ENCODE data around the gene RPSA. TPM values are rescaled to one million over a fixed set of nuclear protein-coding genes. Genes with fewer than 3 reads are reported as not detected.

RPSA gene
- total RNA-seq, 1 experiment from 2014 or later = 2,486 TPM

GRCh38 chr3:39428745-39429201 is 22.3 kb downstream of the RPSA start:
- Histone ChIP-seq H3K36me3 (ENCODE audit: control insufficient read depth in 1 of 2, insufficient read depth in 2 of 2, low read length in 2 of 2) (no peaks in the 10 kb centered on the region), H3K9ac (ENCODE audit: low read length) (no peak overlapping the region), H3K79me2 (ENCODE audit: insufficient read depth, low read length) (no peaks in the 10 kb centered on the region), H2AFZ (ENCODE audit: low read depth, low read length, poor library complexity, severe bottlenecking) (no peak overlapping the region), H3K27ac (ENCODE audit: low read depth, low read length) (no peak overlapping the region), H3K9me2 (ENCODE audit: insufficient read depth) (no peaks in the 10 kb centered on the region), H3K4me2 (ENCODE audit: low read length) (no peak overlapping the region), H3K4me1 (ENCODE audit: control insufficient read depth in 1 of 2, insufficient read depth in 2 of 2, low read length in 2 of 2) (peaks cover 0 to 9% of the 10 kb centered on the region in 2 experiments; a peak in 1 of 4 replicates), H3K9me3 (ENCODE audit: control insufficient read depth in 1 of 2, insufficient read depth in 1 of 2, low read depth in 1 of 2, low read length in 2 of 2) (no peaks in the 10 kb centered on the region), H3K27me3 (ENCODE audit: insufficient read depth, low read length) (no peaks in the 10 kb centered on the region), H4K20me1 (ENCODE audit: insufficient read depth) (no peaks in the 10 kb centered on the region), H3K4me3 (replicated peaks in 1 of 2; ENCODE audit: low read depth in 1 of 2, low read length in 2 of 2) (no peak overlapping the region)
- RAD21 ChIA-PET (ENCODE audit: low non-redundant PET in 1 of 2, low total read pairs in 2 of 2, uncharacterized antibody in 2 of 2, unreplicated experiment in 2 of 2) = no interaction called here
- intact Hi-C loops (cut with micrococcal nuclease) = no loop called here
- no peak for ATAC-seq
- CTCF ChIA-PET = no interaction called here
- TF ChIP-seq ZFX (IDR thresholded peaks at IDR 0.05) (no peak), FOSL1 (IDR thresholded peaks at IDR 0.05; ENCODE audit: low read depth) (no peak), EZH2phosphoT487 (IDR thresholded peaks at IDR 0.05; ENCODE audit: borderline replicate concordance) (no peak), JUND (IDR thresholded peaks at IDR 0.05) (no peak), EGR1 (IDR thresholded peaks at IDR 0.05; ENCODE audit: low read depth) (no peak), CEBPB (IDR thresholded peaks at IDR 0.05; ENCODE audit: low read depth) (no peak)
- DNase-seq (ENCODE audit: low read depth, low spot score) = no peak
- BruUV-seq (replicated peaks) = no TSS peak
- POLR2A ChIA-PET = no interaction called here

DNA sequence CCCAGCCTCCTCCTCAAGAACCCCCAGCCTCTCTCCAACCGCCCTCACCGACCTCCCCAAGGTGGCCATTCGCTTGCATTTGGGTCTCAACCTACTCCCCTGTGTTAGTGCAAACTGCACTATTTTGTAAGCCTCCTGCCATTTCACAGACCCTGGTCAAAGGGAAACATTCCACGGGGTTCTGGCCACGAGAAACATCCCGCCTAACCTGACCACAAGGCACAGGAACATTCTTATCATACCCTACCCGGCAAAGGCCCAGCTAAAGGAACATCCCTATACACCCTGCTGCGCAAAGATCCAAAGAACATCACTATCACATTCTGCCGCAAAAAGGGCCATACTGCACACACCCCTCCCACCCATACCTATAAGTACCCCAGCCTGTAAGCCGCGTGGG is 22.9 kb downstream of the RPSA start:
- Histone ChIP-seq H3K4me3 (replicated peaks in 1 of 2; ENCODE audit: low read depth in 1 of 2, low read length in 2 of 2) (no peak overlapping the region), H3K36me3 (ENCODE audit: control insufficient read depth in 1 of 2, insufficient read depth in 2 of 2, low read length in 2 of 2) (no peaks in the 10 kb centered on the region), H3K9ac (ENCODE audit: low read length) (no peak overlapping the region), H2AFZ (ENCODE audit: low read depth, low read length, poor library complexity, severe bottlenecking) (no peak overlapping the region), H3K9me2 (ENCODE audit: insufficient read depth) (no peaks in the 10 kb centered on the region), H3K27me3 (ENCODE audit: insufficient read depth, low read length) (no peaks in the 10 kb centered on the region), H3K79me2 (ENCODE audit: insufficient read depth, low read length) (no peaks in the 10 kb centered on the region), H3K9me3 (ENCODE audit: control insufficient read depth in 1 of 2, insufficient read depth in 1 of 2, low read depth in 1 of 2, low read length in 2 of 2) (no peaks in the 10 kb centered on the region), H3K4me2 (ENCODE audit: low read length) (no peak overlapping the region), H3K4me1 (ENCODE audit: control insufficient read depth in 1 of 2, insufficient read depth in 2 of 2, low read length in 2 of 2) (peaks cover 0 to 9% of the 10 kb centered on the region in 2 experiments; a peak in 1 of 4 replicates), H3K27ac (ENCODE audit: low read depth, low read length) (no peak overlapping the region), H4K20me1 (ENCODE audit: insufficient read depth) (no peaks in the 10 kb centered on the region)
- POLR2A ChIA-PET = no interaction called here
- RAD21 ChIA-PET (ENCODE audit: low non-redundant PET in 1 of 2, low total read pairs in 2 of 2, uncharacterized antibody in 2 of 2, unreplicated experiment in 2 of 2) = no interaction called here
- ATAC-seq (no peak), DNase-seq (ENCODE audit: low read depth, low spot score) (no peak)
- no TSS peak for BruUV-seq (replicated peaks)
- CTCF ChIA-PET = no interaction called here
- intact Hi-C loops (cut with micrococcal nuclease) = no loop called here
- TF ChIP-seq REST (IDR thresholded peaks at IDR 0.05; ENCODE audit: low read depth) (no peak), FOSL1 (IDR thresholded peaks at IDR 0.05; ENCODE audit: low read depth) (no peak)
